ENCODE data around the gene CSNK1A1L.

DNA sequence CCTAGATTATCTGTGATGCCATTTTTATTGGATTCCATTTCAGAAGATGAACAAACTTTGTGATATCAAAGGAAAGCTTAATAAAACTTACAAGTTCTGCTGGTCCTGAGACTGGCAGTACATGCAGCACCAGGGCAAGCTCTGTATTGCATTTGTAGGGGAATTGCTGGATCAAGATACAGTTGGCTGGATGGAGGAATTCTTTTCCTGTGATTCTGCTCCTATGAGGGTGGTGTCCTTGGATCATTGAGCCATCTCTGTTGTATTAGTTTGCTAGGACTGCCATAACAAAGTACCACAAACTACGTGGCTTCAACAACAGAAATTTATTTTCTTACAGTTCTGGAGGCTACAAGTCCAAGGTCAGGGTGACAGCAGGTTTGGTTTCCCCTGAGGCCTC, 33.9 kb upstream of the CSNK1A1L start:
- TF ChIP-seq, protein P1, sequence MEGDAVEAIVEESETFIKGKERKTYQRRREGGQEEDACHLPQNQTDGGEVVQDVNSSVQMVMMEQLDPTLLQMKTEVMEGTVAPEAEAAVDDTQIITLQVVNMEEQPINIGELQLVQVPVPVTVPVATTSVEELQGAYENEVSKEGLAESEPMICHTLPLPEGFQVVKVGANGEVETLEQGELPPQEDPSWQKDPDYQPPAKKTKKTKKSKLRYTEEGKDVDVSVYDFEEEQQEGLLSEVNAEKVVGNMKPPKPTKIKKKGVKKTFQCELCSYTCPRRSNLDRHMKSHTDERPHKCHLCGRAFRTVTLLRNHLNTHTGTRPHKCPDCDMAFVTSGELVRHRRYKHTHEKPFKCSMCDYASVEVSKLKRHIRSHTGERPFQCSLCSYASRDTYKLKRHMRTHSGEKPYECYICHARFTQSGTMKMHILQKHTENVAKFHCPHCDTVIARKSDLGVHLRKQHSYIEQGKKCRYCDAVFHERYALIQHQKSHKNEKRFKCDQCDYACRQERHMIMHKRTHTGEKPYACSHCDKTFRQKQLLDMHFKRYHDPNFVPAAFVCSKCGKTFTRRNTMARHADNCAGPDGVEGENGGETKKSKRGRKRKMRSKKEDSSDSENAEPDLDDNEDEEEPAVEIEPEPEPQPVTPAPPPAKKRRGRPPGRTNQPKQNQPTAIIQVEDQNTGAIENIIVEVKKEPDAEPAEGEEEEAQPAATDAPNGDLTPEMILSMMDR (IDR thresholded peaks at IDR 0.05), result no peak
- TF ChIP-seq POLR2A (IDR thresholded peaks at IDR 0.05), result no peak

Data from esophagus squamous epithelium (tissue), 4 donors.